NCI-H2227 (cell line): ENCODE results near the gene PGAP6.
"Not testable (repeated sequence)": the region's sequence is repeated elsewhere in the genome, so short reads cannot be mapped to it uniquely, and the experiment has no call there.

Experiments
- DNase-seq: peaks from one replicate; lab custom pipeline; 2025; ENCODE audit not compliant: unreplicated experiment; lab: John Stamatoyannopoulos, UW

Gene PGAP6

DNA sequence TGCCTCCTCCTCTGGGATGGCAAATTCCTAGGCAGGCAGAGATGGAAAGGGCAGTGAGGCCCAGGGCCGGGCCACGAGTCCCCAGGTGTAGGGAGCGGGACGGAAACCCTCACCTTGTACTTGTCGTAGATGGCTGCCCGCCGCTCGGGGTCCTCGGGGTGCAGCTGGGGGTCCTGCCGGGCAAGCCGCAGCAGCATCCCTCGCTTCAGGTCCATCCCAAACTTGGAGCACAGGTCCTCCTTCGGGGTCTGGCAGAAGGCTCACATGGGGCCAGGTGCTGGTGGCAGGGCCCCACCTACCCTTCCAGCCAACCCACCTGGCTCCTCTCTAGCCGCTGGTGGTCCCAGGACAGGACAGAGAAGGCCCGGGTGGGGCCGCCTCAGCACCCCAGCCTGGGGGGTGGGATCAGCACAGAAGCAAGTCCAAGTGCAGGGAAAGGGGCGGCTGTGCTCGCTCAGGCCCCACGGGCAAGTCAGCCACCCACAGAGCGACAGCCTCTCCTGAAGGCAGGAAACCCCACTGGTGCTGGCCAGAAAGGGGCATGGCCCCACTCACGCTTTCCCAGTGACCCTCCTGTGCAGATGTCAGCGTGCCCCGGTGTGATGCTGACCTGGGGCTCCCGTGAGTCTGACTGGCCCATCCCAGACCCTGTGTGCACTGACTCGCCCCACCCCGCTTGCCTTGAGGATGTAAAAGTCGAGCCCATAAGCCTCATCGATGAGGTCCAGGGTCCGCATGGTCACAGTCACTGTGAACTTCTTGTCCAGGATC lies 13.2 kb downstream of the PGAP6 start:
- DNase-seq, result no peak

DNA sequence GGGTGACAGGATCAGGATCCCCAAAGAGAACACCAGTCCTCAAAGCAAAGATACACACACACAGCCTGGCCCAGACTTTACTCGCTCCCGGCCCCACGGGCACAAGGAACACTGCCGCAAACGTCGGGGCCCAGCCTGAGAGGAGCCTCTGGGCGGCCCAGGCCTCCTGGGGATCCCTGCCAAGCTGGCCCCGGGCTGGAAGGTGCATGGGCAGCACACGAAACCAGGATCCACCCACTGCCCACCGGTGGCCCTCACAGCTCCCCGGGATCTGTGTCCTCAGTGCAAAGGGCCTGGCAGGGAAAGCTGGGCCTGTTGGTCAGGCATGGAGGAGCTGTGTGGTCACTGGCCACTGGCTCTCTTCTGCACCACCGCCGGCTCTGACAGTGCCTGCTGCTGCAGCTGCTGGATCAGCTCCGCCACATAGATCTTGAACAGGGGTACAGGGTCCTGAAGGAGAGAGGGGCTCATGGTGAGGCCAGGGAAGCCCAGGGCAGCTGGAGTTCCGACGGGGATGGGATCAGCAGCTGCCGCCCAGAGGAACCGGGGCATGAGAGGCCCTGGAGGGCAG lies 14.4 kb downstream of the PGAP6 start:
- DNase-seq, result no peak

DNA sequence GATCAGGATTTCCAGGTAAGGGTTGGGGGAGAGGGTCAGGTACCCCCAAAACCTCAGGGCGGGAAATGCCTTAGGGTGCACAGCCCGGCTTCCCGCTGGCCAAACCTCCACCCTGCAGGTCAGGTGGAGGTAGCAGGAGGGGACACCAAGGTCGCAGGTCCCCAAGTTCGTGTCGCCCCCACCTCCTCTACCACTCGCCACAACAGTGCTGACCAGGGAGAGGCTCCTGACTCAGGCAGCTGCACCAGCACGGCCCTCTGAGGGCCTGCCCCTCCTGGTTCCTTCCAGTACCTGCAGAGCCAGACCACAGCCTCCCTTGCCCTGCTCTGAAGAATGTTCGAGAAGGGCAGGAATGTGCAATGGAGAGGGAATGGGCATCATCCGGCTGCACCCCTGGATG lies 15.3 kb downstream of the PGAP6 start:
- DNase-seq, result no peak

DNA sequence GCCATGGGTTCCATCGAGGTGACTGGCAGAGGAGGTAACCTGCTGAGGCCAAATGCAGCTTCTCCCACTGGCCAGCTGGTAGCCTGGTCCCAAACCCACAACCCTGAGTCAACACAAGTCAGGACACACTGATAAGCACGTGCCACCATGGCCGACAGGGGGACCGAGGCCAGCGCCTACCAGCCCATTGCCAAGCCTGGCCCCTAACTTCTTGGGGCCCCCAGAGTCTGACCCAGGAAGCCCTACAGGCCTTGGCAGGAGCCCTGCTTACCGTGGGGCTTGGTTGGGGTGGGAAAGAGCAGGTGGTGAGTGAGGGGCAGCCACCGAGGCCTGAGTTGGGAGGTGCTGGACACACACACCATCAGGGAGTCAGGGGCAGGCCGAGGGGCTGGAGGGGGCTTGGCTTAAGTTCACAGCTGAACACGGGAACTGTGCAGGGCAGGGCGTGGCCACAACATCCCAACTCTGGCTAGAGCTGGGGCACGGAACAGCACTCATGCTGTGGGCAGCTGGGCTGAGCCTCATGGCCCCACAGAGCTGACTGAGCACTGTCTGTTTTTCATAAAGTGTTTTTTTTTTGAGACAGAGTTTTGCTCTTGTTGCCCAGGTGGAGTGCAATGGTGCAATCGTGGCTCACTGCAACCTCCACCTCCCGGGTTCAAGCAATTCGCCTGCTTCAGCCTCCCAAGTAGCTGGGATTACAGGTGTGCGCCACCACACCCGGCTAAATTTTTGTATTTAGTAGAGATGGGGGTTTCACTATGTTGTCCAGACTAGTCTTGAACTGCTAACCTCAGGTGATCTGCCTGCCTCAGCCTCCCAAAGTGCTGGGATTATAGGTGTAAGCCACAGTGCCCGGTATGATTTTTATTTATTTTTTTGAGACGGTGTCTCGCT lies 16.9 kb downstream of the PGAP6 start:
- no peak for DNase-seq

DNA sequence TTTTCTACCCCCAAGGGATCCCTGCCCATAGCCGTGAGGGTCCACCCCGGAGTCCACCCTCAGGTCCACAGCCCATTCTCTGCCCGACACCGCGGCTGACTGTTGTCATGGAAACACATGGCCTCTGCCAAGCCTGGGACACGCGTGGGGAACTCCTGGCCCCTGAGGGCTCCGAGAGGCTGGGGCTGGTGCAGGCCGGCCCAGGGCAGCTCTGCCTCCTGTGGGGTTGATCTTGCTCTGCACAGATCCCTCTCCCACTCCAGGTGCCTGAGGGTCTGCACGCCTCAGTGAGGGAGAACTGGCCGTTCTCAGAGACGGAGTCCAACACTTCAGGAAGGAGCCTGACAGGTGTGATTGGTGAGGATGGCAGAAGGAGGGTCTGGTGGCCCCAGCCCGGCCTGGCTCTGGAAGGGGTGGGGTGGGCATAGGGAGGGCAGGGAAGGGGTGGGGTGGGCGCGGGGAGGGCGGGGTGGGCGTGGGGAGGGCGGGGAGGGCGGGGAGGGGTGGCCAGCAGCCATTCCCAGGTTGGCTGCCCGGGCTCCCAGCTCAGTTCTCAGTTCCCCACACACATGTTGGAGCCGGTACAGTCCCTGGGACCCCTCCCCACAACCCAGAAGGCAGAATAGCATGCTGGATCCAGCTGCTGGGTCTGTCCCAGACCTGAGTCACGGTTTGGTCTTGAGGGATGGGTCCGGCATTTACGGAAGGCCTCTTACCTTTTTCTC lies 17.9 kb downstream of the PGAP6 start:
- peak; percentile 36 for DNase-seq

DNA sequence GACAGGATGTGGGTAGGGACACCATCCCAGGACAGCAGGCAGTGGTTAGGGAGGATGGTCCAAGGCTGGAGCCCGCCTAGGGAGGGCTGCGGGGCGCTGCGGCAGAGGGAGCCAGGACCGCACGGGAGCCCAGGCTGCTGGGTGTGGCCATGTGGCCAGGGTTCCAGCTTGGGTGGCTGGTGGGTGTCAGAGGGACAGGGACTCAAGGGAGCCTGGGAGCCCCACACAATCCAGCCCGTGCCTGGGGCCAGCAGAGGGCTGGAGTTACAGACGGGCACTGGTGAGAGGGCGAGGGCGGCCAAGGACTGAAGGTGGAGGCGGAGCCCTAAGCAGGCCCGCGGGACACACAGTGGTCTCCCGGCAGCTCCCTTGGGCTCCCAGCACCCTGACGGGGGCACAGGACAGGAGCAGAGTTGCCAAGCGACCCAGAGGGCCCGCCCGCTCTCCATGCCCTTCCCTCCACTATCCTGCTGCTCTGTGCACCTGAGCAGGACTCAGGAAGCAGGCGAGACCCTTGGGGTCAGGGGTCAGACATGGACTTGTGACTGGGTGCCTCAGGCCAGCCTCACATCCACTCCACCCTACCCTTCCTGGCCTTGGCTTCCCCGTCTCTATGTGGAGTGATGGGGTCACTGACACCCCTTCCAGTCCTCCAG lies 18.5 kb downstream of the PGAP6 start:
- no peak for DNase-seq

DNA sequence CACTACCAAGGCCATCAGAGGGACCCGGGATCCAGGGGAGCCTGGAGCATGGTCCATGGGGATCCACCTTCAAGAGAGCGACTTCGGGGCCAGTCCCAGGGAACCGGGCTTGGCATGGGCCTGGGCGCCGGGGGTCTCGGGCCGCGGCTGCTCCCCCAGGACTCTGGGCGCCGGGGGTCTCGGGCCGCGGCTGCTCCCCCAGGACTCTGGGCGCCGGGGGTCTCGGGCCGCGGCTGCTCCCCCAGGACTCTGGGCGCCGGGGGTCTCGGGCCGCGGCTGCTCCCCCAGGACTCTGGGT lies 19.1 kb downstream of the PGAP6 start:
- not testable (repeated sequence) for DNase-seq

DNA sequence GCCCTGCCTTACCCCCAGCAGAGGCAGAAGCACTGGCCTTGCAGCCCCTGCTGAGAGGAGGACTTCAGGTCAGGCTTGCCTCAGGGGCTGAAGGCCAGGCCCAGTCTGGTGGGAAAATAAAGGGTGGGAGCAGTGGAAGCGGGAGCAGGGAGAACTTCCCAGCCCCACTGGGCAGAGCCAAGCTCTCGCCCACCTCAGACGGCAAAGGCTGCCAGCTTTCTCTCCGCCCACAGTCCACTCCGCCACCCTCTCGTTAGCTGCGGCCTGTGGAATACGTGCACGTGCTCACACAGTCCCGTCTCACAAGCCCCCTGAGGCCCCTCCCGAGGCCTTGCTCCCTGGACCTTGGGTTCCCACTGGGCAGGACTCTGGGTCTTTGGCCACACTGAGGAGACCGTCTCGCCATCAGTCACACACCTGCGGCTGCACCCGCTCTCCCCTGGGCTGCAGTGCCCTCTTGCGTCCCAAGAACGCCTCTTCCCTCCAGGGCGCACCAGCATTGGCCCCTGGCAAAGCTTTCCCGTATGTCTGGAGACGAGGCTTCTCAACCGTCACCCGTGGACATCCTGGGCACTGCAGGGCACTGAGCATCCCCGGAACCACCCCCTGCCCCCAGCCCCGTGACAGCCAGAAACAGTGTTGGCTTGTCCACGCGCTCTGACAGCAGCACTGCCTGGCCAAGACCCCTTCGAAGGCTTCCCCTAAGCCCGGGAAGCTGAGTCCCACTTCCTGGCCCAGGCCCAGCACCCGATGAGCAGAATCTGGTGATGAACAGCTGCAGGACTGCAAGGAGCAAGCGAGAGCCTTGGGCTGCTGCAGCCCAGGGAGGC lies 19.7 kb downstream of the PGAP6 start:
- DNase-seq, result peak; percentile 88

DNA sequence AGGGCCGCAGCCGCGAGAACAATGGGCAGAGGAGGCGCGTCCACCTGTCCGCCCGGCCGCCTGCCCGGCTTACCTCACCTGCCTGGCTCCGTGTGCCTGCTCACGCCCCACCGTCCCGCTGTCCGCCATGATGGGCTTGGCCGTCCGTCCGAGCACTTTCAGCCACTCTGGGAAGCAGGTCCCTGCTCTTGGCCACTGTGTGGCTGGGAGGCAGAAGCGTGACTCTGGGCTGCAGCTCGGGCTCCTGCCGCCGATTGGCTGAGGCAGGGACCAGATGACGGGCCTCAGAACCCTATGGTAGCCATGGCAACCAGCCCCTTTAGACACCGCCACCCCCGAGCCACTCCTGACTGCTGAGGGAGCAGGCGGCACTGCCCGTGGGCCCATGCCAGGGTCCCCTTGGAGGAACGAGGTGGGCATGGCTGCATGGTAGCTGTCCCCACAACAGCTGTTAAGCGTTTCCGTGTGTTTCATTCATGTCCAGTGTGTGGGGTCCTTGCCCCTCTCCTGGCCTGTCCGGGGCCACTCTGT lies 20.4 kb downstream of the PGAP6 start:
- peak; percentile 59 for DNase-seq

DNA sequence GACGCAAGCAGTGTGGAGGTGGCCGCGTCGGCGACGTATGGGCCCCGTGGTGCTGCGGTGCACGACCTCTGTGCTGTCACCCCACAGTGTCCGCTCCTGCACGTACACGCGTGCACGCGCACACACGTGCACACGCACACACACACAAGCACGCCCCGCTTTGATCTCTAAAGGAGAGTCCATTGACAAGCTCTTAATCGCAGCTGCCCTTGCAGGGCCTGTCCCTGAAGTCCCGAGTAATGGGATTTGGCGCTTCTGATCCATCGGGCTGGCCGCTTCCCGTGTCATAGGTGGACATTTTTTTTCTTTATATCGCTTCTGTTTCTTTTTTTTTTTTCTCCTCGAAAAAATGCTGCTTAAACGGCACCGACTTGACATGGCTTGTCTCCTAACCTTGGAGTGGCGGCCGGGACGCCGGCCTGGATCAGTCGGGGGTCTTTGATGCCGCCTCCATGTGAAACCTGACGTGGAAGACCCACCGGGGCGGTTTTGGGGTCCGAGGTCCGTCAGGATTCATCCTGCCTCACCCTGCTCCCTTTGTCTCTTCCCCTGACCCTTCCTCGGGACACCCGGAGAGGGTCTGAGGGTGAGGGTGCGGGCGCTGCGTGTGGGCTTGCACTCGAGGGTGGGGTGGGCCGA lies 21.0 kb downstream of the PGAP6 start:
- DNase-seq, result no peak

DNA sequence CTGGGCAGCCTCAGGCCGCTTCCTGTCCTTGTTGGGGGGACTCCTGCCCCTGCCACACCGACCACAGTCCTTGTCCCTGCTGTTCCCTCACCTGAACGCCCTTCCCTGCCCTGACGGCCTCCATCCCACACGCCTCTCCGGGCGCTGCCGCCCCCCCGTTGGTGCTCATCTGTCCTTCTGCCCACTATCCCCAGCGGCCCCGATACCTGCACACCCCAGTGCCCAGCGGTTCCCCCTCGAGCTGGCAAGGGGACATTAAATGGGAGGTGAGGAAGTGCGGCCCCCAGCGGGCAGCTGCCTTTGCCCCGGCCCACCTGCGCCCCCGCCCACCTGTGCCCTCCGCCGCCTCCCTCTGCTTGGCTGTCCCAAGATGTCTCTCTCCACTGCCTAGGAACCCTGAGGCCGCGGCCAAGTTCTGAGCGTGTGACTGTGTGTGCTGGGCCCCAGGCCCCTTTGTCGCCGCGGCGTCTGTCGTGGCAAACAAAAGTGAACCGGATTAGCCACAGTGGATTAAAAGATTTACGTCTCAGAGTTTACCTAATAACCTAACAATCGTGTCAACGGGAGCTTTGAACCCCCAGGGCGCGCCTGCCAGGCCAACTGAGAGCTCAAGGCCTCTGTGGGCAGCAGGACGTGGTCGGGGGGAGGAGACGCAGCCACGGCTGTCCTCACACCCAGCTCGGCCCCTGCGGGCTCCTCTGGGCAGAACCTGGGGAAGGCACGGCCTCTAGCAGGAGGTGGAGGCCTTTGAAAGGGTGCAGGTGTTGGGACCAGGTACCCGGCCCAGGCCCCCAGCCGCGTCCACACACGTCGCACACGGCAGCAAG lies 21.7 kb downstream of the PGAP6 start:
- no peak for DNase-seq

DNA sequence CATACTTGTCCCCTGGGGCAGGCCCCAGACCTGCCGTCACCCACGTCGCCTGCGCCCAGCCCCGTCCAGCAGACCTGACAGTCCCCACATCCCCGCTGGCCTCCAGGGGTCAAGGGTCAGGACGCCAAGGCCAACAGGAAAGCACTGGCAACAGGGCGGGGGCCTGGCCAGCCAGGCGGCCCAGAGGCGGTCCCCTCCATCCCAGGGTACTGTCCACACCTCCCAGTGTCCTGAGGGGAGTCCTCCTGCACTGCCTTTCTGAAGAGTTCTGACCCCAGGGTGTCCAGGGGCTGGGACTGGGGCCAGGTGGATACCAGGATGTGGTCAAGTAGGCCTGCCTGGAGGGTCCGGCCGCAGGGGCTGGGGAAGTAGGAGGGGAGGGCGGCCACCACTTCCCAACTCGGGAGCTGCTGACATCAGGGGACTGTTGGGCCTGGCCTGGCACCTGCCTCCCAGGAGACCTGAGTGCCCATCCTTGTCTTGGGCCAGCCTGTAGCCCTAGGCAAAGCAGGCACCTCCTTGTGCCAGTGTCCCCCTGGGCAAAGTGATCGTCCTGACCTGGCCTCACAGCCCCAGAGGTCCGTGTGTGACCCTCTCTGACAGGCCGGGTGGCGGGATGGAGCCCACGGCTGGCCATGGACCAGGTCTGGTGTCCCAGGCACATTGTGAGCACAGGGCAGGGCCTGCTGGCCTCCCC lies 22.6 kb downstream of the PGAP6 start:
- DNase-seq, result no peak

DNA sequence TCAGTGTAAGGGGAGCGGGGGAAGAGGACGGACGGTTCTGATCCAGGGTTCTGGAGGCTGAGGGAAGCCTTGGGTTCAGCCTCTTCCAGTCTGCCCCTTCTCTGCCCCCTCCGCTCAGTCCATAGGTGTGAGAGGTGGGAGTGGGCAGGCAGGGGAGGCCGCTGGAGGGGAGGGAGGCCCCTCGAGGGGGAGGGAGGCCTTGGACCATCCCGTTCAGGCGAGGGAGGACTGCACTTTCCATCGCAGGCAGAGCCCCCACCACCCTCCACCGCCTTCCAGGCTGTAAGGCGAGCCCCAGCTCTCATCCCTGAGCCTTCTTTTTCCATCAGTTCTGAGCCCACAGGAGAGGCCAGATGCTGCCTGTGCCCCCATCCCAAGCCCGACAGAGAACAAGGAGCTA lies 25.0 kb downstream of the PGAP6 start:
- DNase-seq, result no peak

DNA sequence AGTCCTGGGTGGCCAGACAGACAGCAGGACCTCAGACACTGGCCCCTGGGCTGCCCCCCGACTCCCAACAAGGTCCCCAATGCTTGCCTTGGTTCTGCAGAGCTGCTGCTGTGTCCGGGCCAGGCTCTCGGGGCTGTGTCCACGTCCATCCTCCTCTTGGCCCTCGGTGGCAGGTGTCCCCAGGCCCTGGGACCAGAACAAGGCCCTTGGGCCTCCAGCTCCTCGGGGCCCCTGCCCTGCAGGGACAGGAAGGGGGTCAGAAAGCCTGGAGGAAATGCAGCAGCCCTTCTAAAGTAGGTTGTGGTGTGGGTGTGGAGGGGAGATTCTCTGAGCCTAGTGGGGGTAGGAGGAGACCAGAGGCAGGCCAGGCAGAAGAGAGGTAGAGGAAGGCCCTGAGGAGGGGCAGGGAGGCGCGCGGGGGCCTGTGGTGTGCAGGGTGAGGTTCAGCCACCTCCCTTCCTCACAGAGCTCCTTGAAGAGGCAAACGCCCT lies 26.8 kb downstream of the PGAP6 start:
- no peak for DNase-seq

DNA sequence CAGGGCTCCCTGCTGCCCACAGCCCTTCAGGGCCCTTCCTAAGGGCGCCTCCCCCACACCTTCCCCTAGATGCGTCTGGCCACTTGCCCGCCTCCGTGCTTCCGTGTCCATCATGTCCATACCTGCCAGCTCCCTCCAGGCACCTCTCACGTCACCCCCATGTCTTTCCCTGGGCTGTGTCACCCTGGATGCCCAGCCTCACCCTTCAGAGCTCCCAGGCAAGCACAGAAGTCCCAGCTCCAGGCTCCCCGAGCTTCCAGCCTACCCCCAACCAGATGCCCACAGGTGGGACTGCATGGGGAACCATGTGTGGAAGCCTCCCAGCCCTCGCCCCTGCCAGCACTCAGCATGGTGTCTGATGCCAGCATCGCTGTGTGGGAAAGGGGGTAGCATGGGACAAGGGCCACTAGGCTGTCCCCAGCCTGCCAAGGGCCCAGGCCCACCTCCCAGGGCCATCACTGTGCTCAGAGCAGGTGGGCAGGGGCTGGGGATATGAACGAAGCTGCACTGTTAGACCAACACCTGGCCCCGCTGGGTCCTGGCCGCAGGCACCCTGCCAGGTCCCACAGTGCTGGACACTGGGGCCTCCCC lies 27.4 kb downstream of the PGAP6 start:
- DNase-seq, result no peak

DNA sequence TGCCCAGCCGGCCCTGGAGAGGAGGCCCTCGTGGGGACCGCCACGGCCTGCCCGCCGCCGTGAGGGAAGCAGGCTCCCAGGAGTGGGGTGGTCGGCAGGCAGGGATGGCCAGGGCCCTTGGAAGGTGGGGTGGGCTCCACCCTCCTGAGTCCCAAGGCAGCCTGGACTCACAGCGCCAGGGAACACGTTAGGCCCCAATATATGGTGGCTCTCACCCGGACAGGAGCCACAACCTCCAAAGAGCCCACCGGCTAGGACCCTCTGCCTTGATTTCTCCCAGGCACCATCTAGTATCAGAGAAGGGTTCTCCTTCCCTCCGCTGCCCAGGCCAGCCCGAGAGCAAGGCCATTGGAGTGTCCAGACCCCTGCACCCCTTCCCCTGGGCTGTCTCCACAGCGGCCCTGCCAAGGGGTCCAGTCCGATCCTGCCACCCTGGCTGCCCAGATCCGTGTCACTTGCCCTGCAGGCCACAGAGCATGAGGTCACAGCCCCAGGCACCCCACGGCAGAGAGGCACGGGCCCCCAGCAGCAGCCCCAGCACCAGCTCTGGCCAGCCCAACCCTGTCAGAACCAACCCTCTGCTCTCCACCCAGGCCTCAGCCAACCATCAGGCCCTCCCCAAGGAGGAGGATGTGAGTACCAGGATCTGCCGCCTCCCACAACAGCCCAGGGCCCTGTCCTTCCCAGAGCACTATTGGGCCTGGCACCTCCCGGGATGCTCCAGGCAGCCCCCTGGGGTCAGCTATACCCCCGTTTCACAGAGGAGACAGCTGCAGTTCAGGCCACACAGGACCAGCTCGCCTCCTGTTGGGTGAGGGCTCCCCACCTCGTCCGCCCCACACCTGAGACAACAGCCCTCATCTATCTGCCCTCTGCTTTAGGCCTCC lies 28.1 kb downstream of the PGAP6 start:
- no peak for DNase-seq
